Osteoblast (primary cell): ENCODE results near the gene F10. TPM values are rescaled to one million over a fixed set of nuclear protein-coding genes. Genes with fewer than 3 reads are reported as not detected.
A peak's percentile ranks its signal among the peaks of the same experiment; 100 is the strongest.

ENCODE experiments used
- DNase-seq: peaks from one replicate; pipeline ENCODE4 v3.0.0; 2011; ENCODE audit warnings: low spot score, mixed read lengths; ENCODE audit not compliant: insufficient read length; ENCODE audit errors: missing footprints
- H2AFZ ChIP-seq: 2 replicates; pipeline ENCODE4 v1.6.0; 2011; ENCODE audit warnings: mild to moderate bottlenecking, low read length
- H3K27ac ChIP-seq: 2 replicates; pipeline ENCODE4 v1.5.1; 2011; ENCODE audit warnings: mild to moderate bottlenecking, low read depth, low read length, moderate library complexity
- H3K27me3 ChIP-seq: 2 replicates; pipeline ENCODE4 v1.6.0; 2012; ENCODE audit warnings: mild to moderate bottlenecking, control low read depth, inconsistent platforms, low read length, moderate library complexity; ENCODE audit not compliant: insufficient read depth
- H3K36me3 ChIP-seq: 2 replicates; pipeline ENCODE4 v1.5.1; 2011; ENCODE audit warnings: mild to moderate bottlenecking, low read length, control low read depth, moderate library complexity; ENCODE audit not compliant: insufficient read depth
- H3K4me1 ChIP-seq: 2 replicates; pipeline ENCODE4 v1.5.1; 2011; ENCODE audit warnings: mild to moderate bottlenecking, low read length, control low read depth, moderate library complexity; ENCODE audit not compliant: insufficient read depth
- H3K4me2 ChIP-seq: 2 replicates; pipeline ENCODE4 v1.6.0; 2011; ENCODE audit warnings: mild to moderate bottlenecking, low read length; ENCODE audit not compliant: insufficient read depth
- H3K4me3 ChIP-seq: fragments of 200-600 bp; sonication (generic); 3 replicates; pipeline ENCODE4 v1.5.1; 2012; ENCODE audit warnings: mild to moderate bottlenecking, low read length, inconsistent platforms; ENCODE audit not compliant: insufficient read depth
- H3K79me2 ChIP-seq: 2 replicates; pipeline ENCODE4 v1.6.0; 2012; ENCODE audit warnings: mild to moderate bottlenecking, low read length, control low read depth, inconsistent platforms; ENCODE audit not compliant: insufficient read depth
- H3K9me3 ChIP-seq: 2 replicates; pipeline ENCODE4 v1.5.1; 2011; ENCODE audit warnings: low read depth, low read length, control low read depth
- H4K20me1 ChIP-seq: 2 replicates; pipeline ENCODE4 v1.6.0; 2012; ENCODE audit warnings: mild to moderate bottlenecking, low read length, control low read depth; ENCODE audit not compliant: insufficient read depth
- total RNA-seq: library from RNA; depleted of rRNA; stranded (reverse); fragments of >200 nt; gene quantifications from 2 replicates; pipeline ENCODE4 v1.2.3, GENCODE V29; 2012
- TF ChIP-seq, protein P1 (sequence below): IDR thresholded peaks from 2 replicates; pipeline ENCODE4 v1.5.1; 2011; ENCODE audit warnings: mild to moderate bottlenecking, low read depth, low read length, moderate library complexity; ENCODE audit errors: extremely low read depth

The F10 gene
- total RNA-seq, 1 donor, result not detected

DNA sequence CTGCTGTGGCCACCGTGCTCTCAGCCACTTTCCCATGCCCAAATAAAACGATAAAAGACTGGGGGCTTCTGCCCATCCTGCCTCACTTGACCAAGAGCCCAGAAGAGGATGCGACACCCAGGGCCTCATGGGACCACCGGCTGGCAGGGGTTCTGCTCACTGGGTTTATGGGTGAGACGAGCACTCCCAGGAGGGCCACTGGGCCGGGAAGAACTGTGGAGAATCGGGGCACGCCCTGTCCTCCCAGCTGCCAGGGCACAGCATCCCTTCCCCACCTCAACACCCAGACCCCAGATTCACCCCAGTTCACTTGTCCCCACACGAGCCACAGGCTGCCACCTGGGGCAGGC lies 4.7 kb upstream of the F10 start:
- Histone ChIP-seq H2AFZ (no peak overlapping the region), H3K27me3 (no peaks in the 10 kb centered on the region), H3K36me3 (no peaks in the 10 kb centered on the region), H3K79me2 (no peaks in the 10 kb centered on the region), H4K20me1 (no peaks in the 10 kb centered on the region), H3K4me2 (no peak overlapping the region), H3K4me3 (no peak overlapping the region), H3K9me3 (no peaks in the 10 kb centered on the region), H3K4me1 (no peaks in the 10 kb centered on the region), H3K27ac (no peak overlapping the region)
- TF ChIP-seq, protein P1, sequence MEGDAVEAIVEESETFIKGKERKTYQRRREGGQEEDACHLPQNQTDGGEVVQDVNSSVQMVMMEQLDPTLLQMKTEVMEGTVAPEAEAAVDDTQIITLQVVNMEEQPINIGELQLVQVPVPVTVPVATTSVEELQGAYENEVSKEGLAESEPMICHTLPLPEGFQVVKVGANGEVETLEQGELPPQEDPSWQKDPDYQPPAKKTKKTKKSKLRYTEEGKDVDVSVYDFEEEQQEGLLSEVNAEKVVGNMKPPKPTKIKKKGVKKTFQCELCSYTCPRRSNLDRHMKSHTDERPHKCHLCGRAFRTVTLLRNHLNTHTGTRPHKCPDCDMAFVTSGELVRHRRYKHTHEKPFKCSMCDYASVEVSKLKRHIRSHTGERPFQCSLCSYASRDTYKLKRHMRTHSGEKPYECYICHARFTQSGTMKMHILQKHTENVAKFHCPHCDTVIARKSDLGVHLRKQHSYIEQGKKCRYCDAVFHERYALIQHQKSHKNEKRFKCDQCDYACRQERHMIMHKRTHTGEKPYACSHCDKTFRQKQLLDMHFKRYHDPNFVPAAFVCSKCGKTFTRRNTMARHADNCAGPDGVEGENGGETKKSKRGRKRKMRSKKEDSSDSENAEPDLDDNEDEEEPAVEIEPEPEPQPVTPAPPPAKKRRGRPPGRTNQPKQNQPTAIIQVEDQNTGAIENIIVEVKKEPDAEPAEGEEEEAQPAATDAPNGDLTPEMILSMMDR, result no peak
- peak; percentile 74 for DNase-seq

DNA sequence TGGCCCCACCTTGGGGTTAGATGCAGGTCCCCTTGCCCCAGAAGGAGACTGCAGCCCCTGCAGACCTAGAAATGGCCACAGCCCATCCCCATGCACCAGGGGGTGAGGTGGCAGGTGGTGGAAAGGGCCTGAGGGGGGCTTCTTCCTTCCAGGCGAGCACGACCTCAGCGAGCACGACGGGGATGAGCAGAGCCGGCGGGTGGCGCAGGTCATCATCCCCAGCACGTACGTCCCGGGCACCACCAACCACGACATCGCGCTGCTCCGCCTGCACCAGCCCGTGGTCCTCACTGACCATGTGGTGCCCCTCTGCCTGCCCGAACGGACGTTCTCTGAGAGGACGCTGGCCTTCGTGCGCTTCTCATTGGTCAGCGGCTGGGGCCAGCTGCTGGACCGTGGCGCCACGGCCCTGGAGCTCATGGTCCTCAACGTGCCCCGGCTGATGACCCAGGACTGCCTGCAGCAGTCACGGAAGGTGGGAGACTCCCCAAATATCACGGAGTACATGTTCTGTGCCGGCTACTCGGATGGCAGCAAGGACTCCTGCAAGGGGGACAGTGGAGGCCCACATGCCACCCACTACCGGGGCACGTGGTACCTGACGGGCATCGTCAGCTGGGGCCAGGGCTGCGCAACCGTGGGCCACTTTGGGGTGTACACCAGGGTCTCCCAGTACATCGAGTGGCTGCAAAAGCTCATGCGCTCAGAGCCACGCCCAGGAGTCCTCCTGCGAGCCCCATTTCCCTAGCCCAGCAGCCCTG lies 4.2 kb upstream of the F10 start:
- H3K4me3 ChIP-seq, result no peak overlapping the region
- peak; percentile 66 for DNase-seq
- H3K27me3 ChIP-seq, result no peaks in the 10 kb centered on the region
- H4K20me1 ChIP-seq, result no peaks in the 10 kb centered on the region
- H3K79me2 ChIP-seq, result no peaks in the 10 kb centered on the region
- H3K36me3 ChIP-seq, result no peaks in the 10 kb centered on the region
- H3K4me2 ChIP-seq, result no peak overlapping the region
- H3K27ac ChIP-seq, result no peak overlapping the region
- no peak overlapping the region for H2AFZ ChIP-seq
- H3K4me1 ChIP-seq, result no peaks in the 10 kb centered on the region
- TF ChIP-seq, protein P1, result no peak
- H3K9me3 ChIP-seq, result no peaks in the 10 kb centered on the region

DNA sequence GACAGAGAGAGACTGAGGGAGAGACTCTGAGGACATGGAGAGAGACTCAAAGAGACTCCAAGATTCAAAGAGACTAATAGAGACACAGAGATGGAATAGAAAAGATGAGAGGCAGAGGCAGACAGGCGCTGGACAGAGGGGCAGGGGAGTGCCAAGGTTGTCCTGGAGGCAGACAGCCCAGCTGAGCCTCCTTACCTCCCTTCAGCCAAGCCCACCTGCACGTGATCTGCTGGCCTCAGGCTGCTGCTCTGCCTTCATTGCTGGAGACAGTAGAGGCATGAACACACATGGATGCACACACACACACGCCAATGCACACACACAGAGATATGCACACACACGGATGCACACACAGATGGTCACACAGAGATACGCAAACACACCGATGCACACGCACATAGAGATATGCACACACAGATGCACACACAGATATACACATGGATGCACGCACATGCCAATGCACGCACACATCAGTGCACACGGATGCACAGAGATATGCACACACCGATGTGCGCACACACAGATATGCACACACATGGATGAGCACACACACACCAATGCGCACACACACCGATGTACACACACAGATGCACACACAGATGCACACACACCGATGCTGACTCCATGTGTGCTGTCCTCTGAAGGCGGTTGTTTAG lies 3.3 kb upstream of the F10 start:
- TF ChIP-seq, protein P1, result no peak
- Histone ChIP-seq H2AFZ (no peak overlapping the region), H3K27me3 (no peaks in the 10 kb centered on the region), H3K4me1 (no peaks in the 10 kb centered on the region), H3K79me2 (no peaks in the 10 kb centered on the region), H3K36me3 (no peaks in the 10 kb centered on the region), H4K20me1 (no peaks in the 10 kb centered on the region), H3K4me3 (no peak overlapping the region), H3K27ac (no peak overlapping the region), H3K4me2 (no peak overlapping the region), H3K9me3 (no peaks in the 10 kb centered on the region)
- peak; percentile 18 for DNase-seq

DNA sequence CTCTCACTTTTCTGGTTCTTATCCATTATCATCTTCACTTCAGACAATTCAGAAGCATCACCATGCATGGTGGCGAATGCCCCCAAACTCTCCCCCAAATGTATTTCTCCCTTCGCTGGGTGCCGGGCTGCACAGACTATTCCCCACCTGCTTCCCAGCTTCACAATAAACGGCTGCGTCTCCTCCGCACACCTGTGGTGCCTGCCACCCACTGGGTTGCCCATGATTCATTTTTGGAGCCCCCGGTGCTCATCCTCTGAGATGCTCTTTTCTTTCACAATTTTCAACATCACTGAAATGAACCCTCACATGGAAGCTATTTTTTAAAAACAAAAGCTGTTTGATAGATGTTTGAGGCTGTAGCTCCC lies 2.8 kb upstream of the F10 start:
- H3K27ac ChIP-seq, result no peak overlapping the region
- no peaks in the 10 kb centered on the region for H3K4me1 ChIP-seq
- H2AFZ ChIP-seq, result no peak overlapping the region
- H3K27me3 ChIP-seq, result no peaks in the 10 kb centered on the region
- H4K20me1 ChIP-seq, result no peaks in the 10 kb centered on the region
- no peaks in the 10 kb centered on the region for H3K79me2 ChIP-seq
- peak; percentile 1 for DNase-seq
- no peak overlapping the region for H3K4me3 ChIP-seq
- no peaks in the 10 kb centered on the region for H3K9me3 ChIP-seq
- TF ChIP-seq, protein P1, result no peak
- H3K36me3 ChIP-seq, result no peaks in the 10 kb centered on the region
- H3K4me2 ChIP-seq, result no peak overlapping the region
